Stomach (tissue), 4 donors: ENCODE measurements around the gene OXT.

Experiments
- POLR2A ChIP-seq, 4 donors: fragments of 450-650 bp; IDR thresholded peaks; one replicate each; pipeline ENCODE4 v1.6.1; 2016; ENCODE audit warnings: antibody characterized with exemption in 4 of 4, control low read depth in 2 of 4, mild to moderate bottlenecking in 1 of 4, moderate library complexity in 1 of 4
- TF ChIP-seq, protein P1 (sequence below), 7 experiments: fragments of 450-650 bp in 4 of 7; fragments of 200-600 bp in 3 of 7; sonication (generic) in 3 of 7; IDR thresholded peaks; one replicate each; pipeline ENCODE4 v1.5.1; 2016 to 2019; ENCODE audit warnings: antibody characterized with exemption in 7 of 7, control low read depth in 2 of 7, mild to moderate bottlenecking in 1 of 7

DNA sequence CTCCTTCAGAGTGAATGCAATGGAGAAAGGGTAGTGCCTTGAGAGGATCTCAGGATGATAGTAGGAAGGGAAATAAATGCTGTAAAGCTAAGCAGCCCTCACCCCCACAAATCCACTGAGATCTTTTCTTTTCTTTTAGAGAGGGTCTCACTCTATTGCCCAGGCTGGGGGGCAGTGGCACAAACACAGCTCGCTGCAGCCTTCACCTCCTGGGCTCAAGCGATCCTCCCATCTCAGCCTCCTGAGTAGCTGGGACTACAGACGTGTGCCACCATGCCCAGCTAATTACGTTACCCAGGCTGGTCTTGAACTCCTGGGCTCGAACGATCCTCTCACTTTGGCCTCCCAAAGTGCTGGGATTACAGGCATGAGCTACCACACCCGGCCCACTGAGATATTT, 29.1 kb downstream of the OXT start:
- no peak for TF ChIP-seq POLR2A (IDR thresholded peaks at IDR 0.05)
- TF ChIP-seq, protein P1, sequence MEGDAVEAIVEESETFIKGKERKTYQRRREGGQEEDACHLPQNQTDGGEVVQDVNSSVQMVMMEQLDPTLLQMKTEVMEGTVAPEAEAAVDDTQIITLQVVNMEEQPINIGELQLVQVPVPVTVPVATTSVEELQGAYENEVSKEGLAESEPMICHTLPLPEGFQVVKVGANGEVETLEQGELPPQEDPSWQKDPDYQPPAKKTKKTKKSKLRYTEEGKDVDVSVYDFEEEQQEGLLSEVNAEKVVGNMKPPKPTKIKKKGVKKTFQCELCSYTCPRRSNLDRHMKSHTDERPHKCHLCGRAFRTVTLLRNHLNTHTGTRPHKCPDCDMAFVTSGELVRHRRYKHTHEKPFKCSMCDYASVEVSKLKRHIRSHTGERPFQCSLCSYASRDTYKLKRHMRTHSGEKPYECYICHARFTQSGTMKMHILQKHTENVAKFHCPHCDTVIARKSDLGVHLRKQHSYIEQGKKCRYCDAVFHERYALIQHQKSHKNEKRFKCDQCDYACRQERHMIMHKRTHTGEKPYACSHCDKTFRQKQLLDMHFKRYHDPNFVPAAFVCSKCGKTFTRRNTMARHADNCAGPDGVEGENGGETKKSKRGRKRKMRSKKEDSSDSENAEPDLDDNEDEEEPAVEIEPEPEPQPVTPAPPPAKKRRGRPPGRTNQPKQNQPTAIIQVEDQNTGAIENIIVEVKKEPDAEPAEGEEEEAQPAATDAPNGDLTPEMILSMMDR (IDR thresholded peaks at IDR 0.05) = no peak
